HG02970 (cell line): ENCODE results near the gene CAMK4.

Source experiments
- ATAC-seq: cut with Tn5 transposase; IDR thresholded peaks from one replicate; pipeline ENCODE4 v1.9.1; 2021; ENCODE audit warnings: mild to moderate bottlenecking, moderate library complexity, moderate number of reproducible peaks; ENCODE audit not compliant: unreplicated experiment, low FRiP score

The CAMK4 gene

DNA sequence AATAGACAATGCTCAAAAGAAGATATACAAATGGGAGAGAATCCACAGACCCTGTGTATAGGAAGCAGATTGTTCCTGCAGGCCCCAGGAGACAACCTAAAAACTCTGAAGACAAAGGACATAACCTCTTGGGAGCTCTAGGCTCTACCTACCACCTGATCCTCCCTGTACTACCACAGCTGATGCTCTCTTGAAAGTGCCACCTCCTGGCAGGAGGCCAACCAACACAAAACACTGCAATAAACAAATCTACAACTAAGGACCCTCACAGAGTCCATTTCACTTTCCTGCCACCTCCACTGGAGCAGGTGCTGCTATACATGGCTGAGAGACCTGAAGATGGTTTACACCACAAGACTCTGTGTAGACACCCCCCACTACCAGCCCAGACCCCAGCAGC, 239.1 kb downstream of the CAMK4 start:
- no peak for ATAC-seq

DNA sequence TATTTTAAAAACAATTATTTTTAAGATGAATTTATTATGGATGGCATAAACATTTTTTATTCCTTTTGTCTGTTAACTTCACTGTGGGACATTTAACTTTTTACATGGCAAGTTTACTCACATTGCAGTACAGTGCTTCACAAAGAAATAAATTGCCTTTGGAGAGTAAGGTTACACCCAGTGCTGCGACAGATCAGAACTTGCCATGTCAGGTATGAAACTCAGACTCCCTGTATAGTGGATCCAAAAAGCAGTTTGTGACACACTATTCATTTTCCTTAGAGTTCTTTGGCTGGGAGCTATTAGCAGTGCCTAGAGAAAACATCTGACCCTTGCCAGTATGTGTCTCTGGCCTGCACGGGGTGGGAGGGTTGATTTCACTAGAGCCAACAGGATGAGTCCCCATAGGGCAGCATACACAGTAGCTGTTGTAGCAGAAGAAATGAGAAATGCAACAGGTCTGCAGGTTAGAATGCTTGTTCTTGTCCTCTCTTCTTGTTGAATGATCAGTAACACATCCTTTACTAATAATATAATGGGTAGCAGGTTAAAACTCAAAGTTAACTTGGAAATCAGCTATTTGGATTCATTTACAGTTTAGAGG, 245.2 kb downstream of the CAMK4 start:
- ATAC-seq = no peak

DNA sequence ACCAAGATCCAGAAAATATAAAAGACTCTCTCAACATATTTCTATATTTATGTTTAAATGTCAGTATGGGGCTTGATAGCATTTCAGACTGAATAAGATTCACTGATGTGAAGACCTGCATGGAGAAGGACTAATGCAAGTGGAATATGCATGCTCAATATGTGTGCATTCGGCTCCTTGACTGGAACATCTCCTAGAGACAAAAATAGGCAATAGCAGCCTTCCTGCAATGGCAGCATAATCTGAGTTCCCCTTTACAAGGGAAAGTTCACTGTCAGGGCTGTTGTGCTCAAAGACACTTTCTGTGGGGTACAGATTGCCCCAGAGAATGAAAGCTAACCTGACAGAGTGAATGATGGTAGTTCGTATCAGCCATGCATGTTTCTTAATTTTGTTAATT, 245.7 kb downstream of the CAMK4 start:
- ATAC-seq = no peak

DNA sequence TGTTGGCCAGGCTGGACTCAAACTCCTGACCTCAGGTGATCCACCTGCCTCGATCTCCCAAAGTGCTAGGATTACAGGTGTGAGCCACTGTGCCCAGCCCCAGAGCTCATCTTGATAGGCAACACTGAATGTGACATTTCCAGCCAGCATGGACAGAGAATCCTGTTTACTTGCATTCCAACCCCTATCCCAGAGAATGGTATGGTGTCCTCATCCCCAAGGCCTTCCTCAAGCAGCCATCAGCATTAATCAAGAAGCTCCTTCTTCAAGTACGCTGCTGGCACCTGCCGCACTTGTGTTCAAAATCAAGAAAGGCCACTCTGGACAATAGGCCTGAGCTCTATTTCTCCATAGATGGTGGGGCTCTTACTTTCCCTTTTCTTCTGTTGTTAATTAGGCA, 247.9 kb downstream of the CAMK4 start:
- ATAC-seq = no peak

DNA sequence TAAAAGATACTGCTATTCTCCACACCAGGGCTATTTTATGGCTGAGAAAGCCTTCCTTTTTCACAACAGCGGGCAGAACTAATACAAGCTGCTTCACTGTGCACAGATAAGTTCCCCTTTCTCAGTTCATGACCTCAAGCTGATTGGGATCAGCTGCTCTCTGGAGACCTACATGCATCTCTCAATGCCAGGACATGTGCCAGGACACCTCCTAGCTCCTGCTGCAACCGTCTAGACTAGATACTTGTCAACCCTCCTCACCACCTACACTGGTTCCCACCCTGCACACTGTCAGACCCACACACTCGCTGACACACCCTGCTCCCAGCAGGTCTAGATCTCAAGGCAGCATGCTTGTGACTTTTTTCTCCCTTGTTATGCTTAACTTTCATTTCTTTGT, 248.4 kb downstream of the CAMK4 start:
- ATAC-seq = no peak

DNA sequence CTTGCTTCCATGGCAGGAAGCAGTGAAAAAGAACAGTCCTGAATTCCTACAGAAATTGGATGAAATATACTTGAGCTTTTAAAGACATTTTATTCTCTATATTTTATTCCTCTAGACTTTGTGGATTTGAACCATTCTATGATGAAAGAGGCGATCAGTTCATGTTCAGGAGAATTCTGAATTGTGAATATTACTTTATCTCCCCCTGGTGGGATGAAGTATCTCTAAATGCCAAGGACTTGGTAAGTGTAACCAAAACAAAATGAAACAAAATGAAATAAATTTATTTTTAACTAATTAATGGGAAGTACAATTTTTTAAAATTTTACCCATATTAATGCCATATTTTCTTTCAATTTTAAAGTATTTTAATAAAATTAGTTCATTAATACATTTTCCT, 254.1 kb downstream of the CAMK4 start:
- no peak for ATAC-seq

DNA sequence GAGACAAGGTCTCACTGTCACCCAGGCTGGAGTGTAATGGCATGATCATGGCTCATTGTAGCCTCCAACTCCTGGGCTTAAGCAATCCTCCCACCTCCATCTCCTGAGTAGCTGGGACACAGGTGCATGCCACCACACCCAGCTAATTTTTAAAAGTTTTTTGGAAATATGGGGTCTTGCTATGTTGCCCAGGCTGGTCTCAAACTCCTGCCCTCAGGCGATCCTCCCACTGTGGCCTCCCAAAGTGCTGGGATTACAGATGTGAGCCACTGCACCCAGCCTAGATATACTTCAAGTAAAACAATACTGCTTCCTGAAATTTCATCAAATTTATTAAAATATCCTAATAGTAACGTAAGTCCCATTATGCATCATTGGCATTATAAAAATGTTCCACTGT, 254.7 kb downstream of the CAMK4 start:
- ATAC-seq = no peak

DNA sequence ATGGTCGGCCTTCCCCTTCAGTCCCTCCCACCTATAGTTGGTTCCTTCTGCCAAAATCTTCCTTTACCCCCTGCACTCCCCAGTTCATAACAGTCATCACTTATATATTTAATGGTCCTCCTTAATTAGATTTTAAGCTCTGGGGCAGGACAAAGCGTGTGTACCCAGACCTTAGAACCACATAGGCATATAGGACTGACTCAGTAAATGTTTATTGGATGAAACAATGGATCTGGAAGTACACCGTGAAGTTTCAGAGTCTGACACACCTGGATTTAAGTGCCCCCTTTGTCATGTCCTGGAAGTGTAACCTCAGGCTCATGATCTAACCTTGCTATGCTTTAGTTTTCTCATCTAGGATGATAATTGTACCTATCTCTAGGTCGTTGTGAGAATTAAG, 256.2 kb downstream of the CAMK4 start:
- ATAC-seq = no peak

DNA sequence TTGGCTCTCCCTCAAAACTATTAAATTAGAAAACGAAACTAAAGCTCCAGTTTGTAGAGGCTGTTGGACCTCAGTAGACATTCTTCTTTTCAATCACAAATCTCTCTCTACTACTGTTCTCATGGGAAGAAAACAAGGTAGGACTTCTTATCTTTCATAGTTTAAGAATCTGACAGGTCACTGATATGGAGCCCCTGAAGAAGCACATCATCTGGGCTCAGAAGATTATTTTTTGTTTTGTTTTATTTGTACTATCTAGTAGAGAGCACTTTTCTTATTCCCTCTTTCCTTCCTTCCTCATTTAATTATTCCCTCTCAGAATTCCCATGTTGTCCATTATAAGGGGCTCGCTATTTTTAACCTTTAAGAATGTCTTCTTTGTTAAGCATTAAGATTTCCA, 261.9 kb downstream of the CAMK4 start:
- no peak for ATAC-seq

DNA sequence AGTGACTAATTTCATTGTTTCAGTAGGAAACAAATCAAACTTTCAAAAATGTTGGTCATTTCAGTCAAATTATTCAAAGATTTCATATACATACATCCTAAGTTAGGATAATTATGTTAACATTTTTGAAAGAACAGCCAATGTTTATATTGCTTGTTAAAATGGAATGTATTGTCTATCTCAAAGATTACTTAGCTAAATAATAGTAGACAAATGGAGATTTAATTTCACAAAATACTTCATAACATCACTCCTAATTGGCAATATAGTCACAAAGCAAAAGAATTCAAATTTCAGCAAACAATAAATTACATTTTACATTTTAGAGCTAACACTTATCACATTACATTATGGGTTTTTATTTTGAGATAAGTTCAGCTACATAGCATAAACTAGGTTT, 262.7 kb downstream of the CAMK4 start:
- no peak for ATAC-seq

DNA sequence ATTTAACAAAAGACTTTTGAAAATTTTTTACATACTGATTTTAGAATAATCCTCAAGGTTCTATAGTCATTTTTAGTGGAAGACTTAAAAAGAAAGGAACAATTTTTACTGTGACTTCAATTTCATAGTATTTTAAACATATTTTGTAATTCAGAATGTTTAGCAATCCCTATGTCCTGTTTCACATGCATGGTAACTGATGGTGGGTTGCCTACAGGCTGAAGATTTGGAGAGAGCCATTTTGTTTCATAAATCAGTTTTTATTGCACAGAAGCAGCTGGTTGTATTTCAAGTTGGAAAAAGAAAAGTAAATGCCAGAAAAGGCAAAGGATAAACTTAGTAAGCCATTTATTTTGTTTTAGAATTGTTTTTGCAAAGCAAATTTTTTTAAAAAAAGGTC, 264.2 kb downstream of the CAMK4 start:
- ATAC-seq = no peak

DNA sequence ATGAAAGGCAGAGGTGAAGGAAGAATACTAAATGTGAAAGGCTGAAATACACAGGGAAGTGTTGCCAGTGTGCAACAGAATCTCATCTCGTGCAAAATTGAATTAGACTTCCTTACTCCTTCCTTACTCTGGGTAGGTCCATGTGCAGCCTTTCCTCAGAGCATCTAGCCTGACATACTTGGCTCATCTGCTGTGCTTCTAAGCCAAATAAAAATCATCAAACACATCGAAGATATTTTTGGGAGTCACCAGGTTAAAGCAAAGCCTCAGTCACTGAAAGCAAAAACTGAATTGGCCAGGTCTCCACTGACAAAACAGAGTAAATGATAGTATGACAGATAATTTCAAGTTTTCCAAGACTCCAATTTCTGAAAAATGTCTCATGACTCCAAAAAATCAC, 268.8 kb downstream of the CAMK4 start:
- no peak for ATAC-seq

DNA sequence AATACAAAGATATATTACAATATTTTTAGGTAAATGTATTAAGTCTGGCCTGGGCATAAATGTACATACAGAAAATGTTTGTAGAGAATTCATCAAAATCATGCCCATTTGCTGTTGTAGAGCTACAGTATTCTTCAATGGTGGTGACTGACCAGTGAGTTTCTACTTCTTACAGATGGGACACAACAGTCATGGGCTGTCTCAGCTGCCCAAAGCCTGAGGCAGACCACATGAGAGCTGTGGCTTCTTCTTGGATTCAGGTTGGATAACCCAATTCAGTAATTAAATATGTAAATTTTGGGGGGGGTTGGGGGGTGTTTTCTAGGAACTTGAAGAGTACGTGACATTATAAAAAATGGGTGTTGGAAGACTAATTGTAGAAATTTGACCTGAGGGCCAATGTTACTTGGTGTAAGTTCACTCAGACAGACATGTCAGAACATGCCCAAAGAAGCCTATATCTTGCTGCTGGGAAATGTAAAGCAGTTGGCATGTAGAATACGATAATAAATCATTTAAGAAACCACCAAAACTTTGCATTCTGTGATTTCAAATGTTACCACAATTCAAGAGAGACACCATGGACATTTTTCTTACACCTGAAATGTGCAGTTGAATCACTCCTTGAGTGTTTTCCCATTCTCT, 270.3 kb downstream of the CAMK4 start:
- ATAC-seq = no peak

DNA sequence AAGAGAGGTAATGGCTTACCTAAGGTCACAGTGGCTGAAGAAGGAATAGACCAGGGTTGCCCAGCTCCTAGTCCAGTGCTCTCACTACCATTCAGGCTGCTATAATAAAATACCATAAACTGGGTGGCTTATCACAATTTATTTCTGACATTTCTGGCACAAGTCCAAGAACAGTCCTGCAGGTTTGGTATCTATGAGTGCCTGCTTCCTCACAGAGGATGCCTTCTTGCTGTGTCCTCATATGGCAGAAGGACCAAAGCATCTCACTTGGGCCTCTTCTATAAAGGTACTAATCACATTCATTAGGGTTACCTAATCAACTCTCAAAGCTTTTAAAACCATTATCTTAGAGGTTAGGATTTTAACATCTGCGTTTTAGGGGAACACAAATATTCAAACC, 271.0 kb downstream of the CAMK4 start:
- ATAC-seq = no peak

DNA sequence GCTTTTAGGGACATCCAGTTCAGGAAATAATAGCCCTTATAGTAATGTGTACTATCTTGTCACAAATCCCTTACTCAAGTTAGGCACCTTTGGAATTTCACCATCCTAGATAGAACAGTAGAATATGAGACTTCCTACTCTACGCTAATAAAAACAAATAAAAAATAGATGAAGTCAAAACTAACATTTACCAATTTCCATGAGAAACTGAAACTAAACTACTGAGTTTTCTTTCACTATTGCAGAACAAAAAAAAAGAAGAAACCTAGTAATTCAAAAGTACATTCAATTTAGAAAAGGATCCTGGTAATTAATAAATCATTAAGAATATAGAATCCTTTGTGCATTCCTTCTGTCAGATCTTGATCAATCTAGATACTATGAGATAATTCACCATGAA, 274.2 kb downstream of the CAMK4 start:
- no peak for ATAC-seq

DNA sequence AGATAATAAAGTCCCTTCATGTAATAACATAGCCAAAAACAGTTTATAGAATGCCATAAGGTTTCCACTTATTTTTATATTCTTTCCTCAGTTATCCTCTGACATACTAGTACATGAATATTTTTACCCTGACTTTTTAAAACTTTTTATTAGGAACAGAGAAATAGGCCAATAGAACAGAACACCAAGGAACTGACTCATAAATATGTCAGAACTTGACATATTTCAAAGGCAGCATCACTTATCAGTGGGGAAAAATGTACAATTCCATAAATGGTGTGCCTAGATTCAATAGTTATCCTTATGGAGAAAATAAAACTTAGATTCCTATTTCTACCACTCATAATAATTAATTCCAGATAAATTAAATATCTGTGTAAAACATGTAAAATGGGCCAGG, 278.8 kb downstream of the CAMK4 start:
- ATAC-seq = no peak

DNA sequence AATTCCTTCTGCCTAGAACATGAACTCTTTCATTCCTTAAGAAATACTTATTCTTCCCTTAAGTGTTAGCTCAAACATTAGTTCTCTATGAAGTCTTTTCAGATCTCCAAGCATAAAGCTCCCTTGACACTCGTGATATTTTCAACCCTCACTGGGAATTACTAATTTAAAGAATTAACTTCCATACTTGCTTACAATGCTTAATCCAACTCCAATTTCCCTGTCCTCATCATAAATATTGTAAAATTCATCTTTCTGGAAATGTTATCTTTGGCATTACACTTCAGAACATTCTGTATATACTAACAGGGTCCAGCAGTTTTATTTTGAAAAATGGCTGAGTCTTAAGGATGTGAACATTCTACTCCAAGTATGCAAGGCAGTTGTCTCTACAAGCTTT, 280.9 kb downstream of the CAMK4 start:
- ATAC-seq = no peak

DNA sequence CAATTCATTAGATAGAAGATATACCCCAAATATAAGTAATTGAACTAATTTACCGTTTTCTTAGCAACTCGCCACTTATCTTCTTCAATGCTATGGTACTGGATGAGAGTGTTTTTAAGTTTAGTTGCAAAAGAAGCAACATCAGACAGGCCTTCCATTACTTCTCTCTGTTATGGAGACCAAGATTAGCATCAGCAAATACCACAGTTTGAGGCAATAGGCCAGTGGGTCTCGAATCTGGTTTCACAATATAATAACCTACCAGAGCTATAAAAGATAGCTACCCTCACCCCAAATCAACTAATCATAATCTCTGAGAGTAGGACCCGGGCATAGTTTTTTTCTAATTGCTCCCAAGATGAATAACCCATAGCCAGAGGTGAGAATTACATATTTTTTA, 283.1 kb downstream of the CAMK4 start:
- no peak for ATAC-seq

DNA sequence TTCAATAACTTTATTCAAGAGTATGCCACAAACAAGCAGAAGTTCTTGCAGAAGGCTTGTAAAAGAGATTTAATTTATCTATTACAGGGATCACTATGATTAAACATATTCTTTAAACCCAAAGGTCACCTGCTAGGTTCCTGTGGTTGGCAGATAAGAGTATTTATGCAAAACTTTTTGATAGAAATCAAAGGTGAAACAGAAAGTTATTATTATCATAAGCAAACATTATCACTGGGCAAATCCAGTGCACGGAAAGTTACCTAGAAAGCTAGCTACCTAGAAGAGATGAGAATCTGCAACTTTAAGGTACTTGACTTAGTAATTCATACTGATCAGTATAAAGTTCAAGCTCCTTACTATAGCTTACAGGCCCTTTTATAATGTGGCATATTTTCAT, 284.9 kb downstream of the CAMK4 start:
- ATAC-seq = no peak

DNA sequence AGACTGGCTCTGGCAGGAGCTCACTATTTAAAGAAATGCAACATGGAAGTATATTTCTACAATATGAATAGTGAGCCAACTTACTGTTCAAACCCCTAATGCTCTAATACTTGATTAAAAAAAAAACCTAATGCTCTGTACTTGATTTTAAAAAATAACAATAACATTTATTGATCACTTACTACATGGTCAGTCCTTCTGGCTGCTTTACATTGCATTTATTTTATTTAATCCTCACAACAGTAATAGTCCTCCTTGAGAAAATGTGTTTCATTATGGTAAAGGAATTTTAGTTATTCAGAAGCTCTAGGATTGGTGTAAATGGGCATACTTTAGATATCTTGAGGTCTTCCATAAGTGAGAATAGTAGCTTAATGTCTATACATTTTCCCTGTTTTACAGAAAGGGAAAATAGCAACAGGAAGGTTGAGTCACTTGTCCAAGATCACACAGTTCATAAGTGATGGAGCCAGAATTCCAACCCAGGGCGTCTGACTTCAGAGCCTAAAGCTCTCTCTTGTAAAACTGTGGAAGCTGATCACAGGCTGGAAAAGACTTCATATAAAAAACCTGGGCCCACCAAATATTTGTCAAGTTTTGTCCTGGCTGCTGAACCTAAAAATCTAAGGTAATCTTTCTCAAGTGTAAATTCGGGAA, 287.1 kb downstream of the CAMK4 start:
- ATAC-seq = no peak

DNA sequence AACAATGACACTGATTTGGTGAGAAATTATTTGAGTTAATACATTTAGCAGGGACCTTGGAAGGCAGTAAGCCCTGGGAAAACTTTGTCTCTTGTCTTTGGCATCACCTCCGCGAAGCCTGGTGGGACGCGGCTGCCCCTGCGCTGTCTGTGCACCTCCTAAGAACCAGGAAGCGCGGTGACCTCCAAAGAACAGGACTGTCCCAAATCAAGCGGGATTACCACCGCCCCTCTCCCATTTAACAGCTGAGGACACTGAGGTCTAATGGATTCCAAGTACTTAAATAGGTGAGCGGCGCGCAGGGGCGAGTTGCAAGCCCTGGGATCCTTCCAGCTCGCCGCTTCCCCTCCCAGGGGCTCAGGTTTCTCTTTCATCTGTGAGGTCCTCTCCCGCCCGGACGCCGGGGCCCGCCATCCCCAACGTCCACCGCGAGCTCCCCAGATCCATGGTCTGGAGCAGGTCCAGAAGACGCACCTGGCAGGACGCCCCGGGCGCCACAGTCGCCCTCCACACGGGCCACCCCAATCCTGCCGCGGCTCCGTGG, 287.7 kb downstream of the CAMK4 start:
- peak; percentile 5 for ATAC-seq
